Stimulated activated naive CD8-positive, alpha-beta T cell treated with anti-CD3 and anti-CD28 coated beads, Interleukin-15, Interleukin-2, amounts not matched to agents 100 U/mL and 50 U/mL, for 24 hours (primary cell): ENCODE results near the gene ATG5.

Experiments
- ATAC-seq: fragments of 150-1000 bp; cut with Tn5 transposase; one replicate; pipeline ENCODE4 v1.10.0; 2021
- DNase-seq: peaks from one replicate; pipeline ENCODE4 v3.0.0; 2021

The ATG5 gene

GRCh38 chr6:106325336-106326178 is at the start of gene ATG5:
Gene ATG5, minus strand, starts transcription at chr6:106325760. Its CDS starts 9,552 bp downstream, at chr6:106316208.
- DNase-seq (peak; percentile 100), ATAC-seq (peak; percentile 97)

GRCh38 chr6:106373502-106374239 is 48.1 kb upstream of the ATG5 start:
- no peak for DNase-seq
- ATAC-seq: peak; percentile 69

- DNase-seq: no peak
Observed at GRCh38 chr6:106372838-106373501, 47.4 kb upstream of the ATG5 start.

GRCh38 chr6:106370639-106371038 is 45.1 kb upstream of the ATG5 start:
- no peak for DNase-seq
- ATAC-seq: no peak

More at GRCh38 chr6:106372838-106373501, 47.4 kb upstream of the ATG5 start:
- ATAC-seq: peak; percentile 72

- no peak for ATAC-seq
Observed at GRCh38 chr6:106369739-106370138, 44.2 kb upstream of the ATG5 start.

GRCh38 chr6:106363401-106364138 is 38.0 kb upstream of the ATG5 start:
- no peak for DNase-seq
- ATAC-seq: no peak

More at GRCh38 chr6:106369739-106370138, 44.2 kb upstream of the ATG5 start:
- no peak for DNase-seq

GRCh38 chr6:106360989-106361430 is 35.5 kb upstream of the ATG5 start:
- peak; percentile 56 for ATAC-seq

GRCh38 chr6:106360410-106360988 is 34.9 kb upstream of the ATG5 start, which contains the start of gene CRYBG1:
Gene CRYBG1, plus strand, starts transcription at chr6:106360717. Its CDS starts 192 bp downstream, at chr6:106360909.
- DNase-seq: peak; percentile 78
- ATAC-seq: peak; percentile 88

More at GRCh38 chr6:106360989-106361430, 35.5 kb upstream of the ATG5 start:
- DNase-seq: peak; percentile 47

GRCh38 chr6:106359959-106360409 is 34.4 kb upstream of the ATG5 start:
- DNase-seq: no peak
- no peak for ATAC-seq

- ATAC-seq: no peak
- DNase-seq: no peak
Observed at GRCh38 chr6:106356378-106356777, 30.8 kb upstream of the ATG5 start.

GRCh38 chr6:106347219-106347618 is 21.7 kb upstream of the ATG5 start:
- DNase-seq: no peak
- ATAC-seq: no peak

- DNase-seq: peak; percentile 44
- peak; percentile 92 for ATAC-seq
Observed at GRCh38 chr6:106339334-106340029, 13.9 kb upstream of the ATG5 start.

- ATAC-seq: peak; percentile 60
- peak; percentile 33 for DNase-seq
Observed at GRCh38 chr6:106334646-106335448, 9.3 kb upstream of the ATG5 start.

GRCh38 chr6:106324726-106325335 is 729 bp downstream of the ATG5 start:
- no peak for DNase-seq
- ATAC-seq: no peak

GRCh38 chr6:106321940-106322339 is 3.6 kb downstream of the ATG5 start:
- no peak for ATAC-seq

GRCh38 chr6:106318851-106319250 is 6.7 kb downstream of the ATG5 start:
- ATAC-seq: no peak
- no peak for DNase-seq

More at GRCh38 chr6:106321940-106322339, 3.6 kb downstream of the ATG5 start:
- no peak for DNase-seq

- ATAC-seq (no peak), DNase-seq (no peak)
Observed at GRCh38 chr6:106318061-106318460, 7.5 kb downstream of the ATG5 start.

- DNase-seq (no peak), ATAC-seq (no peak)
Observed at GRCh38 chr6:106316375-106316766, 9.2 kb downstream of the ATG5 start.

GRCh38 chr6:106315765-106316374 is 9.7 kb downstream of the ATG5 start:
- ATAC-seq: no peak
- DNase-seq: no peak
